K562 (cell line): Measurements from ENCODE around the gene CDH16. TPM values are rescaled to one million over a fixed set of nuclear protein-coding genes. Genes with fewer than 3 reads are reported as not detected.
A peak's percentile ranks its signal among the peaks of the same experiment; 100 is the strongest.

Source experiments
- ATAC-seq: fragments of 200-7000 bp; cut with Tn5 transposase; 3 replicates; pipeline ENCODE4 v1.9.1; 2020; ENCODE audit warnings: moderate library complexity
- BruUV-seq: library from RNA; stranded (reverse); fragments of 400-500 nt; replicated peaks from 2 replicates; lab custom pipeline; 2021; lab: Mats Ljungman, UMichigan
- CTCF ChIA-PET: fragments of 300-600 bp; formaldehyde crosslinking; extraction: SDS; loops from one replicate; lab custom pipeline; 2021; ENCODE audit warnings: low intra/inter-chr PET ratio; lab: Yijun Ruan, JAX
- POLR2A ChIA-PET: fragments of 300-600, 350-650 bp; sonication (Branson Sonifier 250); formaldehyde crosslinking; extraction: SDS; loops from one replicate; lab custom pipeline; 2021; ENCODE audit warnings: antibody characterized with exemption, inconsistent platforms; lab: Yijun Ruan, JAX
- DNase-seq, 4 experiments: peaks; one replicate each; pipeline versions ENCODE4 v3.0.0 to v3.0.0-alpha.2; 2011 to 2018; ENCODE audit warnings: low spot score in 3 of 4, mixed read lengths in 3 of 4; ENCODE audit errors: extremely low read depth in 1 of 4
- FAIRE-seq: peaks from 2 replicates; lab custom pipeline; 2011; peaks lifted over from hg19 to GRCh38; lab: Jason Lieb, UNC
- H2AFZ ChIP-seq: 2 replicates; pipeline ENCODE4 v1.6.0; 2011; ENCODE audit warnings: low read depth, low read length, control low read depth, inconsistent platforms
- H3K27ac ChIP-seq: fragments of 200-600 bp; 3 replicates; pipeline ENCODE4 v1.8.0; 2011; ENCODE audit warnings: low read depth, mild to moderate bottlenecking, control low read depth, inconsistent platforms, low read length, moderate library complexity, mixed read lengths; ENCODE audit errors: extremely low read depth
- H3K27me3 ChIP-seq, 2 experiments: fragments of 300-600 bp in 1 of 2; 2 replicates in 1 of 2; 3 replicates in 1 of 2; pipeline versions ENCODE4 v1.6.0 to v1.8.0; 2011; ENCODE audit warnings: inconsistent platforms in 2 of 2, low read length in 2 of 2, mild to moderate bottlenecking in 1 of 2, mixed read lengths in 1 of 2, moderate library complexity in 1 of 2; ENCODE audit not compliant: control insufficient read depth in 2 of 2, insufficient read depth in 2 of 2
- H3K36me3 ChIP-seq: fragments of 300-600 bp; 3 replicates; pipeline ENCODE4 v1.8.0; 2011; ENCODE audit warnings: mild to moderate bottlenecking, low read length, inconsistent platforms; ENCODE audit not compliant: control insufficient read depth, insufficient read depth
- H3K4me1 ChIP-seq, 2 experiments: fragments of 200-600 bp in 1 of 2; replicated peaks in 1 of 2; 2 replicates in 1 of 2; 3 replicates in 1 of 2; pipeline versions ENCODE4 v1.5.1 to v1.8.0; 2011; ENCODE audit warnings: inconsistent platforms in 2 of 2, low read length in 2 of 2, mild to moderate bottlenecking in 1 of 2, mixed read lengths in 1 of 2, moderate library complexity in 1 of 2; ENCODE audit not compliant: control insufficient read depth in 2 of 2, insufficient read depth in 2 of 2
- H3K4me2 ChIP-seq: 2 replicates; pipeline ENCODE4 v1.6.1; 2011; ENCODE audit warnings: low read length, control low read depth, inconsistent platforms, mixed read lengths; ENCODE audit not compliant: insufficient read depth
- H3K4me3 ChIP-seq: fragments of 200-600 bp; sonication (generic), shearing (Covaris generic); 2 replicates; pipeline ENCODE4 v1.5.1; 2016; ENCODE audit warnings: control low read depth, inconsistent platforms
- H3K79me2 ChIP-seq: fragments of 200-600 bp; 3 replicates; pipeline ENCODE4 v1.8.0; 2011; ENCODE audit warnings: low read length, inconsistent platforms; ENCODE audit not compliant: control insufficient read depth, insufficient read depth
- H3K9ac ChIP-seq, 2 experiments: 2 replicates each; pipeline versions ENCODE4 v1.6.0 to v1.6.1; 2011; ENCODE audit warnings: low read depth in 2 of 2, low read length in 2 of 2, control low read depth in 1 of 2, inconsistent platforms in 1 of 2, mild to moderate bottlenecking in 1 of 2, mixed read lengths in 1 of 2; ENCODE audit not compliant: insufficient read depth in 1 of 2
- H3K9me1 ChIP-seq: one replicate; pipeline ENCODE4 v1.6.0; 2011; ENCODE audit warnings: inconsistent platforms, mild to moderate bottlenecking, low read length, moderate library complexity; ENCODE audit not compliant: control insufficient read depth, insufficient read depth
- H3K9me3 ChIP-seq: replicated peaks from 2 replicates; pipeline ENCODE4 v1.5.1; 2011; ENCODE audit warnings: low read depth, low read length, inconsistent platforms; ENCODE audit not compliant: control insufficient read depth, insufficient read depth
- H4K20me1 ChIP-seq: replicated peaks from 2 replicates; pipeline ENCODE4 v1.6.1; 2011; ENCODE audit warnings: low read length, inconsistent platforms, mixed read lengths; ENCODE audit not compliant: control insufficient read depth, insufficient read depth
- BHLHE40 ChIP-seq: IDR thresholded peaks from 2 replicates; pipeline ENCODE4 v1.6.1; 2011; ENCODE audit warnings: low read length, improper control_type of control experiment
- CAMTA2 ChIP-seq: fragments of 250-450 bp; sonication (Bioruptor Pico); conservative IDR thresholded peaks from 2 replicates; pipeline ENCODE4 v1.5.1; 2022
- ELF2 ChIP-seq: fragments of 250-450 bp; sonication (Bioruptor Pico); IDR thresholded peaks from 2 replicates; pipeline ENCODE4 v1.5.0; 2021; ENCODE audit warnings: mild to moderate bottlenecking
- HDAC6 ChIP-seq: IDR thresholded peaks from 2 replicates; pipeline ENCODE4 v1.6.1; 2012; ENCODE audit warnings: low read depth, mild to moderate bottlenecking, control low read depth, inconsistent platforms, low read length, moderate library complexity
- KAT7 ChIP-seq: sonication (generic); formaldehyde crosslinking; IDR thresholded peaks from 2 replicates; pipeline ENCODE4 v1.8.0; 2022; ENCODE audit warnings: missing genetic modification reagents, mild to moderate bottlenecking, borderline replicate concordance
- KLF16 ChIP-seq: IDR thresholded peaks from 2 replicates; pipeline ENCODE4 v1.6.1; 2016; ENCODE audit warnings: antibody characterized with exemption
- NBN ChIP-seq: fragments of 450-650 bp; IDR thresholded peaks from 2 replicates; pipeline ENCODE4 v1.6.1; 2016; ENCODE audit warnings: low read depth, mild to moderate bottlenecking
- NCOR1 ChIP-seq: fragments of 450-650 bp; IDR thresholded peaks from 2 replicates; pipeline ENCODE4 v1.6.1; 2016; ENCODE audit warnings: mild to moderate bottlenecking, moderate library complexity
- NFYB ChIP-seq: IDR thresholded peaks from 2 replicates; pipeline ENCODE4 v1.6.1; 2011; ENCODE audit warnings: mild to moderate bottlenecking, moderate library complexity; ENCODE audit not compliant: insufficient read length; ENCODE audit errors: extremely low read depth
- POLR2A ChIP-seq: fragments of 450-650 bp; conservative IDR thresholded peaks from 2 replicates; pipeline ENCODE4 v1.6.1; 2016
- POLR3A ChIP-seq: IDR thresholded peaks from 2 replicates; pipeline ENCODE4 v1.6.1; 2011; ENCODE audit warnings: borderline replicate concordance, mild to moderate bottlenecking, moderate library complexity; ENCODE audit not compliant: insufficient read length, insufficient read depth; ENCODE audit errors: extremely low read depth
- POU5F1 ChIP-seq: fragments of 150-350 bp; IDR thresholded peaks from 2 replicates; pipeline ENCODE4 v1.6.1; 2014; ENCODE audit warnings: borderline replicate concordance, low read length, low read depth, mild to moderate bottlenecking; ENCODE audit not compliant: partially characterized antibody
- YY1 ChIP-seq, 3 experiments: IDR thresholded peaks; 2 replicates each; pipeline ENCODE4 v1.6.1; 2011; ENCODE audit warnings: low read length in 2 of 3, mild to moderate bottlenecking in 2 of 3, moderate library complexity in 2 of 3, borderline replicate concordance in 1 of 3, control low read depth in 1 of 3, low read depth in 1 of 3; ENCODE audit not compliant: insufficient read depth in 3 of 3, insufficient replicate concordance in 2 of 3, control insufficient read depth in 1 of 3, insufficient read length in 1 of 3; ENCODE audit errors: extremely low read depth in 1 of 3
- ZNF57 ChIP-seq: fragments of 450-650 bp; formaldehyde crosslinking; IDR thresholded peaks from 2 replicates; pipeline ENCODE4 v1.4.0; 2020; ENCODE audit warnings: mild to moderate bottlenecking, moderate library complexity
- WGBS: fragments of 100-300 bp; shearing (Covaris generic); methylation state at CpG from one replicate; pipeline ENCODE4 v1.1.6; 2016; ENCODE audit warnings: low coverage, mixed read lengths; ENCODE audit not compliant: insufficient coverage; ENCODE audit errors: missing lambda C conversion rate; 5-methylcytosine and 5-hydroxymethylcytosine counted together
- in situ Hi-C: fragments of 300-500 bp; cut with MboI; formaldehyde crosslinking; loops from 4 replicates; pipeline ENCODE4 v1.15.0; 2018; ENCODE audit warnings: inconsistent platforms, mixed read lengths
- intact Hi-C: fragments of 100-400 bp; cut with micrococcal nuclease; formaldehyde crosslinking; loops from 2 replicates; pipeline ENCODE4 v1.14.2; 2022
- polyA plus RNA-seq, 8 experiments: library from polyadenylated mRNA; depleted of rRNA in 4 of 8; stranded (reverse) in 5 of 8; unstranded in 3 of 8; fragments of >200 nt; fragmentation: Nextera tagmentation in 2 of 8; fragmentation: Illumina TruSeq in 1 of 8; extraction: Ambion mirVana in 2 of 8; extraction: Trizol in 1 of 8; gene quantifications; 2 replicates each; pipeline versions ENCODE4 v1.2.1 to v1.2.3, GENCODE V29; 2011 to 2014; ENCODE audit warnings: inconsistent platforms in 1 of 8, missing spikeins in 1 of 8
- total RNA-seq, 7 experiments: library from RNA; depleted of rRNA in 6 of 7; stranded (reverse); fragments of >200 nt in 6 of 7; fragmentation: Illumina TruSeq in 2 of 7; extraction: Trizol in 2 of 7; gene quantifications; 2 replicates each; pipeline versions ENCODE4 v1.2.1 to v1.2.3, GENCODE V29; 2011 to 2021; ENCODE audit warnings: low replicate concordance in 1 of 7
- TF ChIP-seq, protein P1 (sequence below): sonication (generic); formaldehyde crosslinking; IDR thresholded peaks from 2 replicates; pipeline ENCODE4 v1.8.1; 2023; ENCODE audit warnings: mild to moderate bottlenecking, missing genetic modification reagents
- TF ChIP-seq, protein P2 (sequence below): fragments of 450-650 bp; IDR thresholded peaks from 2 replicates; pipeline ENCODE4 v1.6.1; 2016; ENCODE audit warnings: antibody characterized with exemption

Gene CDH16
- total and polyA plus RNA-seq, 9 of the 15 experiments (the other 6 are each of a cell fraction or from before 2014, with no cell fraction given): not detected

DNA sequence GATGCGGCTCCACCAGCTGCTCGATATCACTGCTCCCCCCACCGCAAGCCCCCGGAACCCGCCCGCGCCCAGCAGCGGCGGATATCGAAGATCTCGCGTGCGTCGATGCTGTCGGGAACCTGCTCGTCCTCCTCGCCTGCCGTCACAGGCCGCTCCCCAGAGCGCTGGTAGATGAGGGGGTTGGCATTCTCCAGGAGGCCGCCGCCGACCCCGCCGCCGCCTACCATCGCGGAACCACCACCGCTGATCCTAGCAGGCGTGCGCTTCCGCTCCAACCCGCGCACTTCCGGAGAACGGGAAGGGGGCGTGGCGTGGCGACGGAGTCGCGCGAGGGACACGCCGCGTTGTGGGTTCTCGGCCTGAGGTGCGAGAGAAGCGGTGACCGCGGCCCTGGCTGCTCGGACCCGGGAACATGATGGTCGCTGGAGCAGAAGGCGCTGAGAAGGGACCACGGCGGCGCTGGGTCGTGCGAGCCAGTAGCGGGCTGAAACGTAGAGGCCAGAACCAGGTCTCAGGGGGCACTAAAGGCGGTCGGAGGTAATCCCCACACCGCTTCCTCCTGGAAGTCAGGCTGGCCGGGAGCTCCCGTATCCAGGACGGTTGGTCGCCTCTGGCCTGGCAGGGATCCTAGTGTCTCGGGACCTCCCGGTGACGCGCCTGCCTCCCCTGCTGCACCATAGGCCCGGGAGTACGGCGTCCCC is 15.6 kb upstream of the CDH16 start, which contains the start of gene CIAO2B:
Gene CIAO2B (minus strand): TSS at position 265 of the 701 bp plus-strand sequence. CDS start 38 bp downstream, at position 227.
- peak; percentile 85 to 93 (median 88) for DNase-seq
- peak; percentile 84 for FAIRE-seq
- peak within 1 kb of the TSS; percentile 99 for H3K4me3 ChIP-seq
- BruUV-seq: TSS peak; percentile 67
- H3K9me3 ChIP-seq: no peaks in the 10 kb centered on the region
- H3K4me2 ChIP-seq: peak within 1 kb of the TSS; percentile 100
- ATAC-seq: peak; percentile 87
- H2AFZ ChIP-seq: peak within 1 kb of the TSS; percentile 98
- peaks cover 4% of the 10 kb centered on the region for H3K9me1 ChIP-seq
- no peaks in the 10 kb centered on the region for H3K27me3 ChIP-seq
- ChIA-PET POLR2A (interaction anchor here (0.8 to 2.8 kb wide), 4 partner anchors 13 to 45 kb away, joined by 3 to 11 read pairs (median 4); partner anchors contain the start of gene CES3), CTCF (no interaction called here)
- peaks cover 21 to 47% of the 10 kb centered on the region in 2 experiments for H3K4me1 ChIP-seq
- intact Hi-C loops: no loop called here
- peak within 1 kb of the TSS; percentile 98 to 100 for H3K9ac ChIP-seq
- H3K27ac ChIP-seq: peak within 1 kb of the TSS; percentile 90
- peaks cover 49% of the 10 kb centered on the region; the same call in 2 of the 3 replicates for H3K36me3 ChIP-seq
- under 1% methylated on average over 65 of the region's 76 CpGs for WGBS
- in situ Hi-C loops: loop anchor here (5.0 kb wide), 1 partner anchor 37 kb away; no protein-coding TSS in a partner anchor
- peaks cover 49% of the 10 kb centered on the region for H3K79me2 ChIP-seq
- peaks cover 10% of the 10 kb centered on the region; the same call in 1 of the 2 replicates for H4K20me1 ChIP-seq
- TF ChIP-seq KAT7: peak; percentile 59; the same call in 1 of the 2 replicates
- no peak for TF ChIP-seq ZNF57 (CRISPR knock-in tag)
- no peak for TF ChIP-seq NFYB
- TF ChIP-seq POLR3A: no peak
- no peak for TF ChIP-seq NBN
- TF ChIP-seq POU5F1: peak; percentile 93
- no peak for TF ChIP-seq NCOR1
- TF ChIP-seq HDAC6: no peak
- peak; percentile 89 for TF ChIP-seq ELF2 (CRISPR knock-in tag)
- peak; percentile 48; the same call in 1 of the 2 replicates for TF ChIP-seq BHLHE40
- TF ChIP-seq, protein P1, sequence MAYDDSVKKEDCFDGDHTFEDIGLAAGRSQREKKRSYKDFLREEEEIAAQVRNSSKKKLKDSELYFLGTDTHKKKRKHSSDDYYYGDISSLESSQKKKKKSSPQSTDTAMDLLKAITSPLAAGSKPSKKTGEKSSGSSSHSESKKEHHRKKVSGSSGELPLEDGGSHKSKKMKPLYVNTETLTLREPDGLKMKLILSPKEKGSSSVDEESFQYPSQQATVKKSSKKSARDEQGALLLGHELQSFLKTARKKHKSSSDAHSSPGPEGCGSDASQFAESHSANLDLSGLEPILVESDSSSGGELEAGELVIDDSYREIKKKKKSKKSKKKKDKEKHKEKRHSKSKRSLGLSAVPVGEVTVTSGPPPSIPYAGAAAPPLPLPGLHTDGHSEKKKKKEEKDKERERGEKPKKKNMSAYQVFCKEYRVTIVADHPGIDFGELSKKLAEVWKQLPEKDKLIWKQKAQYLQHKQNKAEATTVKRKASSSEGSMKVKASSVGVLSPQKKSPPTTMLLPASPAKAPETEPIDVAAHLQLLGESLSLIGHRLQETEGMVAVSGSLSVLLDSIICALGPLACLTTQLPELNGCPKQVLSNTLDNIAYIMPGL (CRISPR knock-in tag): peak; percentile 88
- no peak for TF ChIP-seq CAMTA2
- peak; percentile 86 for TF ChIP-seq POLR2A
- TF ChIP-seq YY1 (IDR thresholded peaks at IDR 0.05; ENCODE audit: borderline replicate concordance in 1 of 3, control insufficient read depth in 1 of 3, extremely low read depth in 1 of 3, insufficient read depth in 3 of 3, insufficient read length in 1 of 3, insufficient replicate concordance in 2 of 3, low read depth in 1 of 3, low read length in 2 of 3): peak in 2 of 3 experiments; percentile 54
- peak; percentile 52 for TF ChIP-seq KLF16
- TF ChIP-seq, protein P2, sequence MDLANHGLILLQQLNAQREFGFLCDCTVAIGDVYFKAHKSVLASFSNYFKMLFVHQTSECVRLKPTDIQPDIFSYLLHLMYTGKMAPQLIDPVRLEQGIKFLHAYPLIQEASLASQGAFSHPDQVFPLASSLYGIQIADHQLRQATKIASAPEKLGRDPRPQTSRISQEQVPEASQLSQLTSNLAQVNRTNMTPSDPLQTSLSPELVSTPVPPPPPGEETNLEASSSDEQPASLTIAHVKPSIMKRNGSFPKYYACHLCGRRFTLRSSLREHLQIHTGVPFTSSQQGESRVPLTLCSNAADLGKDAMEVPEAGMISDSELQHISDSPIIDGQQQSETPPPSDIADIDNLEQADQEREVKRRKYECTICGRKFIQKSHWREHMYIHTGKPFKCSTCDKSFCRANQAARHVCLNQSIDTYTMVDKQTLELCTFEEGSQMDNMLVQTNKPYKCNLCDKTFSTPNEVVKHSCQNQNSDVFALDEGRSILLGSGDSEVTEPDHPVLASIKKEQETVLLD: no peak
